Astrocyte of the hippocampus (primary cell): ENCODE results near the gene CNN3.
A peak's percentile ranks its signal among the peaks of the same experiment; 100 is the strongest.

Experiments
- DNase-seq: peaks from one replicate; pipeline ENCODE4 v3.0.0; 2011; ENCODE audit warnings: low read depth, low spot score

Gene CNN3

DNA sequence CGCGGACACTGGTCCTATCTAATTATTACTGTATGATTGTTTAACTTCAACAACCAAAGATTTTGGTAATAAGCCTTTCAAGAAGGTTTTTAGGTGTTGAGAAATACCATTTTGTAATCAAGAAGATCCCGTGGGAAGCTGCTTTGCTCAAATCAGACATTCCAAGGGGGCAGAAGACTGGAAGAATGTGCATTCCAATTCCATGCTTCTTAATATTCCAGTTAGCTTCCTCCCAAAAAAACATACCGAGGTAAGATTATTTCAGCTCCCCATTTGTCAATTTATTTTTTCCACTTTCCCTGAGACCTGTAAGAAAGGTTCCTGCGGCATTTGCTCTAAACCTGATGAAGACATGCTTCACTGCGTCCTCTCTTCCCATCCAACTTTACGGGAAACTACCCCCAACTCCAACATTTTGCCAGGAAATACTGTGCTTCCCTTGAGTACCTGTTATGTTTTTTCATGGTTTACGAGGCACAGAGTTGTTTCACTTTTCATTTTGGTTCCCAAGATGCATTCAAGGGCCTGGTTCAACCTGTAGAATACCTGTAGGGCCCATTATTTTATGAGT is 4.1 kb downstream of the CNN3 start:
- DNase-seq = peak; percentile 77

DNA sequence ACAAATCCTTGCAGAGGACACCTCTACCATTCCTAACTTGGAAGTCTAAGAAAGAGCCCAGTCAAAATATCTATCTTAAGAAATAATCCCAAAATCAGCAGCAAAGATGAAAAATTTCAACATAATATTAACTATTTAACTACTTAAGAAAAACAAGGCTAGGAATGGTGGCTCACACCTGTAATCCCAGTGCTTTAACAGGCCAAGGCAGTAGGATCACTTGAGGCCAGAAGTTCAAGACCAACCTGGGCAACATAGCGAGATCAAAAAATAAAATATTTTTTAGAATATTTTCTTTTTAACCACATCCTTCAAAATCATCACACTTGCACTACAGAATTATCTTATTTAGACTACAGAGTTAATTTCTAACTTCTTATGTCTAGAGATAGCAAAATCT is 4.9 kb downstream of the CNN3 start:
- DNase-seq = peak; percentile 10

DNA sequence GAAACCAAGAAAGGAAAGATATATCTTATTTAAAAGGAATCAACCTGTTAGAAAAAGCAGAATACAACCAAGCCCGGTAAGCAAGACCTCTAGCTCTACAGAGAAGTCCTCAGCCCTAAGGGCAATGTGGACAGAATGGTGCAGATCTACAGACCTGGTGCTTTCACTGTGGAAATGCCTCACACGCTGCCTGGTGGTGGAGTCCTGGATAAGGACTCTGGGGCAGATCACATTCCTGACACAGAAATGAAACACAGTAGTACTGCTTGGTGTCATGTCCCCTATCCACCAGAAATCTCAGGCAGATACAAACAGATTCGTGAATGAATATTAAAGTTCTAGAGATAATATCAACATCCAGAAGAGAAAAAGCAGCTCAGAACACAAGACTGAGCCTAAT is 6.8 kb downstream of the CNN3 start:
- peak; percentile 33 for DNase-seq

DNA sequence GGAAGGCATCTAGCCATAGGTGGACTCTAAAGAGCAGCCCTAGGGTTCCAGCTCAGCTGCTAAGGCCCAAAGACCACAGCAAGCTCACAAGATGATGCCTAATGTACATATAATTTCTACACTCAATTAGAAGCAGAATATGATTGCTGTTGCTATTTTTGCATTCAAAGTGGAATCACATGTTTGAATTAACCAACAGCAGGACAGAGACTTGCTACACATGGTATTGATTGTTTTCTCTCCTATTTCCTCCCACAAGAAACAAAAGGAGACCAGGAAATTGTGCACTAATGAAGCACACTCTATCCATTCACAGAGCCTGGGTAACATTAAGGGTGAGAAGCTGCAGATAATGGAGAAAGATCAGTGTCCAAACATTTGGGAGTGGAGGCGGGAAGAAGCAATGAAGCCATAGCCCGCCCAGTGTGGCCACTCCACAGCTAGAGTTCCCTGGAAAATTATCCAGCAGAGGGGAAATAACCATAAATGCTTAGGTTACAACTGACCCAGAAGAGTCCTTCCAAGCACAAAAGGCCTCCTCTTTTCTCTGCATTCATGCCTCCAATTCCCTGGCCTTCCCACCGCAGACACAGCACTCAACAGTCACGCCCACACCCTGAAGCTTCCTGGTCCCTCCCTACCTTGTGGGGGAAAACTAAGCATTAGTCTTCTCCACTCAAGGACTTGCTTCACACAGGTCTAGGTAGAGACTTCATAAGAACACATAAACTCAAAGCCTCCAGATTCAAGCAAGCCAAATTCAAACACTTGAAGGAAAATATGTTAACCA is 7.5 kb downstream of the CNN3 start:
- DNase-seq = peak; percentile 24

DNA sequence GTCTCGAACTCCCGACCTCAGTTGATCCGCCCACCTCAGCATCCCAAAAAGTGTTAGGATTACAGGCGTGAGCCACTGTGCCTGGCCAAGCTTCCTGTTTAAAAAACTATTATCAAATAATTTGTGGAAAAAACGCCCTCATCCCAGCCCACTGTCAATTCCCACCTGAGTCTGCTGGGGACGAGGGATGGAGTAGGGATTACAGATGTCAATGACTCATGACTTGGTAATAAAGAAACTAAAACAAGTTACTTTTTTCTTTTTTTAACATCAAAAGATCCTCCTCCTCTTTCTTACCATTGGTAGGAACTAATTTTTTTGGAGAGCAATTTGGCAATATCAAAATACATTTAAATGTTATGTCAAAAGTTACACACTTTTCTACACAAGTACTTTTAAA is 9.7 kb downstream of the CNN3 start:
- DNase-seq = peak; percentile 14

DNA sequence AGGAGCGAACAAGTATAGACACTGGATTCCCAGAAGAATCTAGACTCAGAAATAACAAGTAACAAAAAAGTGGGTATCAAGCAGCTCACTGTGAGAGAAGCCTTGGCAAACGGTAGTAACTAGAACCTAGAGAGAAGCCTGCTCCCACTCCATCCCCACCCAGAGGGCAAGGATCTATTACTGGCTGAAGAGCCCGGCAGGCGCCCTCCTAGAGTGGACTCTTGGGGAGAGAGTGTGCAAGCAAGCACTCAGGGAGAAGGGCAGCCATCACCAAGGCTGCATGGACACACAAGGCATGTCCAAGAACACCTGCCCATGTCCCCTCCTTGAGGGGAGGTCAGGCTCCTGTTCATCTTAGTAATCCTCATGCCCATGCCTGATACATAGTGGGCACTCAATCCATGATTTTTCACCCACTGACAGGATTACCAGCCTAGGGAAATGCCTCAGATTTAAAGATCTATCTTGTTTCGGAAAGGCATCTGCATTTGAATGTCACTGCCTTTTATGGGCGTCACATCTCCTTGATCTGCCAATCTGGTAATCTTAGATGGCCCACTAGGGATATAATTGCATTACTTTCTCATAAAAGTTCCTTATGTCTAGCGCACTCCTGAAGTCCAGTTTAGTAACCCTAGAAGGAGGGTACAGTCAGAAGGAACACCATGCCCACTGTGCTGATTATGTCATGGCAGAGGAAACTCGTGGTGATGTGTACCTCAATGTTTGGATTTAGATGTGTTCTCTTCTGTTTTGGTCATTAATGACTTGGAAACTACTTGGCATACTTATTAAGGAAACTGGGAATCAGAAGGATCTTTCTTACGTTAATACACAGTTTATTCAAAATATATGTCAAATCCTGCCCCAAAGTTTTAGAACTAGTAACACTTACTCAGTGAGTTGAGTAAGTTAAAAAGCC is 14.4 kb downstream of the CNN3 start:
- DNase-seq = no peak

DNA sequence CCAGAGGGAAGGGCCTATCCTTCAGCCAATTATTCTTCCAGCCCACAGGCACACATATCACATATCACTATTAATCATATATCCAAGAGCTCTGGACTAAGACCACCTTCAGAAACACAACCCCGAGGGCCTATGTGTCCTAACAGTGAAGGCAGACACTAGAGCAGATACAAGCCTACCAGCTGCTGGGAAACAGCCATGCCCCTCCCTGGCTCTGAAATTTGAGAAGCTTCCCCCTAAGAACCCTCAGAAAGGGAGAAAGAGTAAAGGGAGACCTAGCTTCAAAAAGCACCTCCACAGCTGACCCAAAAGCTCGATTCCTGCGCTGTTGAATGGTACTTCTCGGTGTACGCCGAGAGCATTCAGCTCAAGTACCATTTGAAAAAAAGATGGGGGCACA is 17.4 kb downstream of the CNN3 start:
- DNase-seq = no peak

DNA sequence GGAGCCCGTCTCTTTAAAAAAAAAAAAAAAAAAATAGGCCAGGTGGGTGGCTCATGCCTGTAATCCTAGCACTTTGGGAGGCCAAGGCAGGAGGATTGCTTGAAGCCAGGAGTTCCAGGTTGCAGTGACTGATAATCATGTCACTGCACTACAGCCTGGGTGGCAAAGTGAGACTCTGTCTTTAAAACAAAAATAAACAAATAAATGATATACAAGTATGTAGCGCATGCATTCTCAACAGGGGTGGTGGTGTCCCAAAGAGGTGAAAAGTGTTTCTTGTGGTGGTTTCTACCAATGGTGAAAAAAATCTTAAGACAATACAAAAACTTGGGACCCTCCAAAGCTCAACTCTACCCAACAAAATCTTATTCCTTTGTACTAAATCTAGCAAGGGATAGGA is 17.9 kb downstream of the CNN3 start:
- DNase-seq = no peak

DNA sequence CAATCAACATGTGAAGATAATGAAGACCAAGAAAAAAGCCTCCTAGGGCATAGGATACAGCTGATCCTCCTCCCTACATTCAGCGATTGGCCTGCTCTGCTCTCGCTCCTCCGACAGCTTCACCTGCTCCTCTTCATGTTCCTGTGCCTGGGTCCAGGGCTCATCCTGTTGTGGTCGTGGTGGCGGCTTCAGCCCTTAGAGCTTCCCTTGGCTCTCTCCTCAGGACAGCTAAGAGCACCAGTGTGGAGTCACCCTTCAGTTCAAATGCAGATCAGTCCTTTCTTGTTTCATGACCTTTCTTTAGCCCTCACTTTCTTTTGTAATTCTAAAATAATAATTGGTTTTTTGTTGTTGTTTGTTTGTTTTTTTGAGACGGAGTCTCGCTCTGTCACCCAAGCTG is 18.7 kb downstream of the CNN3 start:
- DNase-seq = no peak

DNA sequence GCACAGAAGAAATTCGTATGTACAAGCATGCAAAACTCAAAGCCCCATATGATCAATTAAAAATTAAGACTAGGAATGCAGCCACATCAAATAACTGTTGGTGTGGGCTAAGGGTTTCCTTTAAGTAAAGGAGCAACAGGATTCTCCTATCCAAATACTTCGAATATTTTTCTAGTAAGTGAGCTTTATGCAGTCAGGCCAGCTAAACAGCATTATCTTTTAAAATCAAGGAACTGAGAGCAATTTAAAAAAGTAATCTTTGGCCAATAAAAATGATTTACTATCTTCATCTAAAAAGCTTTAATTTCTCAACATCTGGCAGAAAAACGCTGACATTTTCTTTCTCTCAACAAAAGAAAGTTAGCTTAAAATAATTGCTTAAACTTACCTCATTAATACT is 19.8 kb downstream of the CNN3 start:
- no peak for DNase-seq

DNA sequence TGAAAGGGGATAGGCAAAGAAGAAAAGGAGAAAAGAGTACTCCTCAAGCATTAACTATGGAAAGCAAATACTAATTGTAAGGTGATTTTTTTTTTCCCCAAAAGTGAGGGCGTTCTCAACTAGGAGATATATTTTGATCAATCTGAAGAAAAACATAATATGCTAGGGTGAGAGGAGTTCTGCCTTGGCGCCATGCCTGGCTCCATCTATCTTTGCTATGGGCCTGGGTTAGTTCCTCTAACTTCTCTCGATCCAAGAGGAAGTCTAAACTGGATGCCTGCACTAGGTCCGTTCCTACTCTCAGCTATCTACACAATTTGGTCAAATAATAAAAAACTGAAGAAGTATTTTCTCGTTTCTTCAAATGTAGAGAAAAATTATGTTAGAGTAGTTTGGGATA is 20.5 kb downstream of the CNN3 start:
- no peak for DNase-seq

DNA sequence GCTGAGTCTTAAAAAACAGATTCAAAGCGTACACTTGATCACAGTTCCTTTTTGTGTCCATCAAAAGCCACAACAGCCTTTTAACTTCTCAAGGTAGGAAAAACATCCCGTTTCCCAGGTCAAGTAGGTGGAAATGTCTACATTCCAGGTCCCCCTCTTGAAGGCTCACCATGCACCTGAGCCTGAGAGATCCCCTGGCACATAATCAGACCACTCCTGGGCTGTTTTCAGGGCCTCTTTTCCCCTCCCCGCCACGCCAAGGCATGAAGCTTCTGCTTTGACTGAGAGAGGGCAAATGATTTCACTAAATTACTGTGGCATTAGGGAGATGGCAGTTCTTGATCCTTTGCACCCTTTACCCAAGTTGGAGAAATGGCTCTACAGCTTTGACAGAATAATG is 21.7 kb downstream of the CNN3 start:
- DNase-seq = no peak

DNA sequence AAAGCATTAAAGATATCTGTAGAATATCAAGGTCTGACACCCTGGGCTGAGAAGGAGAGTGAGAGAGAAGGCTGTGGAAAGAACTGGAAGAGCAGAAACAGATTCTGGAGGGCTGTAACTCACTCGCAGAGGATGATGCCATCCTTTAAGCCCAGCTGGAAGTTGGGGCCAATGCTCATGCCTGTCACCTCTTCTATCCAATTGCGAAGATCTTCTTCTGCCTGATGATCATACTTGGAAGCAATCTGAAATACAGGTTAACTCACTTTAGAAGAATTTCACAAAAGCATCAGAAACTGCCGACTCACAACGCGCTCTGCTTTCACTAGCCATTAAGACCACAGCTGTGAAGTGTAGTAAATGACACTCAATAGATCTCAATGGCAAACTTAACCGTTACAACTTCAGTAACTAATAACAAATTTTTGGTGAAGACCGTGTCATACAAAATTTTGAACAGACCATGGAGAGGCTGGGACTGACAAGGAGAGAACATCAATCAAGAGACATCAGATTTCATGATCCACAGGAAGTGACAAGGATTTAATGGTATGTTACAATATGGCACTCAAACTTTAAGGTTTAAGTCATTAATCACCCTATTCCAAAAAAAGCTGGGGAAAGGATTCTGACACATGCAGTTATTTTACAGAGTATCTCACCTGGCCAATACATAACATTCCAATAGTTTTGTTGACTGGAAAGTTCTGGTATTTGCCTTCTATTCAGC is 23.5 kb downstream of the CNN3 start:
- no peak for DNase-seq

DNA sequence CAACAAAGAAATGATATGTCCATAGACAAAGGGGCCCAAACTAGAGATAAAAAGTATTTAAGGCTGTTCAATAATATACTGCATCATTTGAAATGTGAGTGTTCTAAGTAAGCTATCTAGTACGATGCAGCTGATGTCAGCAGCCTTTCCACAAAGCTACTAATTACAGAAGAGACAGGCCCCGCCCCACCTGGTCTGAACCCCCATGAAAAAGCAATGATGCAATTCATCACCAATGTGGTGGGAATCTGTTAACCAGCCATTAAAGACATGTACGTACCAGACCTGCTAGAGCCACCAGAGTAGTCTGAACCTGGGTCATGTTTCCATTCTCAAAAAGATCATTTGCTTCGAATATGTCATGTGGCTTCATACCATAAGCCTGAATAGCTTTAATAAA is 25.1 kb downstream of the CNN3 start:
- no peak for DNase-seq

DNA sequence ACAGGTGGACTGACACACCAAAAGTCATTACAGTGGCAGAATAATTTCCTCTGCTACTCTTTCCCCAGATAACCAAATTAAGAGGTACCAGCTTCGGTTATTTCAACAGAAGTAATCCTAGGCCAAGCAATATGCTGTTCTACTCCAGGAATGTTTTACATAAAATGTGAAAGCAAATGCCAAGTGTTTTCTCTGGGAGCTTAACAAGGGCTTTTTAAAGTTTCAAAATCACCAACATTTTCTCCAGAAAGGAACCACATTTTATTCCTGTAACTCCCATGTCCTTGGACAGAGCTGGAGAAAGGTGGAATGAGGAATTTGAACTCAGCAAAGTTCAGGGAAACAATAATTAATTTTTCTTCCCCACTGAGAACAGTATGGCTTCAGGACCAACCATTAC is 27.2 kb downstream of the CNN3 start:
- DNase-seq = no peak

DNA sequence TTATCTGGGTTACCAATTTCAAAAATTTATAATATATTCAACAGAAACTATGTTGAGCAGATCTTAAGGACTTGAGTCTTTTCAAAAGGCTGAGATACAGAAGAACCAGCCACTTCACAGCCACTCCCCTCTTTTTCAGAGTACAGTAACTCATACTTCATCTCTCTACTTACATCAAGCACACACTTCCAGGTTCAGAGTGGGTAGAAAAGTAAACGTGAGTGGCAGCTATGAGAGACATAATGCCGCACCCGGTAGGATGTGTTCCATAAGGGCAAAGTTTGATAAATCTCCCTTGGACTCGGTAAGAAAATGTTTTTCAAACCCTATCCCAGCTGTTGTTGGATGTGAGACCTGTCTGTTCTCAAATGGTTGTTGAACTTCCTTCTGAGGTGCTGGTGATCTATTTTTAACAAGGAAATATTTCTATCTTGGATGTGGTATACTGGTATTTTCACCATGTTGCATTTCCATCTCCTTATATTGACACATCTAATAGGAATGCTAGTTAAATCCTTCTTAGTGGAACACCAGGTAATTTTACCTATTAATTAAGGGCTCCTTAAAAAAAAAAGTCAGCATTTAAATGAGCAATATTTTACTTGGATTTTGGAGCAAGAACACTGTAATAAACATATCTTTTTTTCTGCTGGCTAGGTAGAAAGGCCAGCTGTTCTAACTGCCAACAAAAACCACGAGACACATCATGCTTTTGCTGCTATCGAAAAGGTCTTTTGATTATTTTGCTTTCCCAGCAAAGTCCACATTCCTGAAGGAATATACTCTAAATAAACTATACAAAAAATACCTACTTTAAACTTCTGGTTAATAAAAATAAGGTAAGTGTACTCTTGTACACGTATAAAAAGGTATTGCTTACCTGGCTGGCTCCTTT is 28.2 kb downstream of the CNN3 start:
- no peak for DNase-seq

DNA sequence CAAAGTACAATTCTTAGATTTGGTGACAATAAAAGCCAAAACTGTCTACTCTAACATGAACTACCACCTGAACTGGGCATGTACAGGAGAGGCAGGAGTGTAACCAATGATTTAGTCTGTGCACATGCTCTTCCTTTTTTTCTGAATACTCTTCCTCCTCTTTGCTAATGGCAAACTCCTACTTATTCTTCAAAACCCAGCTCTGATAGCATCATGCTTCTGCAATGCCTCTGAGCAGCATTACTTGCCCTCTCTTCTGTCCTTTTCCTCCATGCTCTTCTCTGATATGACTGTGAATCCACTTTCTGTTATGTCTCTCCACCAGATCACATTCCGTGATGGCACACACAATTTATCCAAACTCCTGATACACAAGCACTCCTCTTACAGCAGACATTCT is 31.4 kb downstream of the CNN3 start:
- no peak for DNase-seq

DNA sequence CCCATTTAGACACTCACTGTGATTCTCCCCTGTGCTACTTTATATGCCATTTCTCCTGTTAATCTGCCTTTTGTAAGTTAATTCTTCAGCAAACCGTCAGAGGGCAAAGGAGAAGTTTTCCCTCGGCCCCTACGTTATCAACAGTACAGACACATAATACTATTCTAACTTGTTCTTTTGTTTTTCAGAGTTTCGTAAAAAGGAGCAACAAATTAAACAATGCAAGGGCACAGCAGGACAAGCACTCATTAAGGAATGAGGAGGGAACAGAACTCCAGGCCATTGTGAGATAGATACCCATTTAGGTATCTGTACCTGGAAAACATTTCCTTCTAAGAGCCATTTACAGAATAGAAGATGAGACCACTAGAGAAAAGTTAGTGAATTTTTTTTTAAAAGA is 32.3 kb downstream of the CNN3 start:
- DNase-seq = no peak

DNA sequence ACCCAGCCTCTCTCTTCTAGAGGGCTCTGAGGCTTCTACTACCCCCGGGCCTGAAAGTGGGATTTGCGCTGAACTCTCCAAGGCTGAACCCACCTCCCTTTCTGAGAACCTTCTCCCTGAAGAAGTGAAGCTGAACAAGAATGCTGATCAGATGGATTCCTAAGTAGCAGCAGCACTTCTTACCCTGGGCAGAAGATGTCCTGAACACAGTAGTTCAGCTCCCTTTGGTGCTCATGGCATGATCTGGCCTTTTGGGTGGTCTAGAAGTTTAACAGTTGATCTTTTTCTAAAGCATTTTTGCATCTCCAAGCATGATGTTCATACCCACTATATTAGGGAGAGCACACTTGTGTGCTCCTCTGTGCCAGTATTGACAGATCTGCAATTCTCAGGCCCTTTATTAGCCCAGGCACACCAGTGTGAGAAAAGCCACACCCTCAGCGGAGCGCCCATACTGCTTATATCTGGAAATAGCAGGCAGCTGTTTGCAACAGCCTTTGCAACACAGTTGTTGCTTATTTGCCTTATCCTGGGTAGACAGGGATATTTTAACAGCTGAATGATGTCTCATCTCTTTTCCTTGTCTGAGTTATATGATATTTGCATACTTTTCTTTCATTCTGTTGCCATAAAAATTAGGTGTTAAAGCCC is 34.2 kb downstream of the CNN3 start:
- no peak for DNase-seq

DNA sequence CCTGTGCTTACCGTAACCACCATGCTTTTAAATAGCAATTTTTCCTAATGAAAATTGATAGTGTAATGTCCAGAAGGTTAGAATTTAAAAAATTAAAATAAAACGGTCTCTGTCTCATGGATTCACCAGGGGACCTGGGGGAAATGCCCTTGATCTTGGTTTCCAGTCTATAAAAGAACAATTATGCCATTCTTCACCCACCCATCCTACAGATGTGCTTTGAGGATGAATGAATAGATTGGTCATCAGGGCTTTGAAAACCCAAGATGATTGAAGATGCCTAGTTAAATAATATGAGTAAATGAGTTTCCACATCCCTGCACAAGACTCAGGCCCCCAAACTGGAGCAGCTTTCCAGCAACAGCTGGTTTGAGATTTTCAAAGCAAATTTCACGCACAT is 38.7 kb downstream of the CNN3 start:
- no peak for DNase-seq
